OCI-LY1 (cell line): ENCODE data around the gene DTHD1.

Experiments used
- H2AFZ ChIP-seq: fragments of 200-600 bp; sonication (generic), shearing (Covaris generic); 2 replicates; pipeline ENCODE4 v1.6.0; 2014; ENCODE audit warnings: antibody characterized with exemption, mild to moderate bottlenecking, low read length
- H3F3A ChIP-seq: fragments of 200-600 bp; sonication (generic), shearing (Covaris generic); 2 replicates; pipeline ENCODE4 v1.6.0; 2014; ENCODE audit warnings: mild to moderate bottlenecking, antibody characterized with exemption, low read length, moderate library complexity; ENCODE audit not compliant: insufficient read depth
- H3K27ac ChIP-seq: fragments of 200-600 bp; sonication (generic); 2 replicates; pipeline ENCODE4 v1.5.1; 2014; ENCODE audit warnings: low read length, mixed run types, mild to moderate bottlenecking, low read depth; ENCODE audit not compliant: poor library complexity, severe bottlenecking
- H3K27me3 ChIP-seq: fragments of 200-600 bp; sonication (generic); 2 replicates; pipeline ENCODE4 v1.6.0; 2014; ENCODE audit warnings: antibody characterized with exemption, mild to moderate bottlenecking, low read length, moderate library complexity; ENCODE audit not compliant: insufficient read depth
- H3K36me3 ChIP-seq: fragments of 200-600 bp; sonication (generic); 2 replicates; pipeline ENCODE4 v1.6.1; 2014; ENCODE audit warnings: mild to moderate bottlenecking, antibody characterized with exemption, low read length, moderate library complexity, mixed read lengths; ENCODE audit not compliant: insufficient read depth
- H3K4me1 ChIP-seq: fragments of 200-600 bp; sonication (generic); 2 replicates; pipeline ENCODE4 v1.5.1; 2014; ENCODE audit warnings: mild to moderate bottlenecking, low read length, moderate library complexity; ENCODE audit not compliant: insufficient read depth, severe bottlenecking
- H3K4me2 ChIP-seq: fragments of 200-600 bp; sonication (generic), shearing (Covaris generic); 2 replicates; pipeline ENCODE4 v1.6.1; 2014; ENCODE audit warnings: low read length
- H3K4me3 ChIP-seq: fragments of 200-600 bp; sonication (generic); 2 replicates; pipeline ENCODE4 v1.5.1; 2014; ENCODE audit warnings: low read length, low read depth, mild to moderate bottlenecking, mixed read lengths; ENCODE audit not compliant: poor library complexity, severe bottlenecking
- H3K79me2 ChIP-seq: fragments of 200-600 bp; shearing (Covaris generic); 2 replicates; pipeline ENCODE4 v1.6.1; 2016; ENCODE audit warnings: mixed run types, low read length, mixed read lengths; ENCODE audit not compliant: insufficient read depth
- H3K9ac ChIP-seq: fragments of 200-600 bp; sonication (generic), shearing (Covaris generic); 2 replicates; pipeline ENCODE4 v1.6.1; 2014; ENCODE audit warnings: mild to moderate bottlenecking, low read length, mixed read lengths
- H3K9me2 ChIP-seq: fragments of 200-600 bp; sonication (generic), shearing (Covaris generic); 2 replicates; pipeline ENCODE4 v1.6.1; 2014; ENCODE audit warnings: low read depth, mild to moderate bottlenecking, low read length, mixed read lengths
- H3K9me3 ChIP-seq: fragments of 200-600 bp; shearing (Covaris generic); 2 replicates; pipeline ENCODE4 v1.6.1; 2014; ENCODE audit warnings: low read length, mixed read lengths
- H4K20me1 ChIP-seq: fragments of 200-600 bp; sonication (generic), shearing (Covaris generic); 2 replicates; pipeline ENCODE4 v1.6.0; 2016; ENCODE audit warnings: mild to moderate bottlenecking, low read length; ENCODE audit not compliant: insufficient read depth
- CTCF ChIP-seq: fragments of 200-600 bp; sonication (generic), shearing (Covaris generic); IDR thresholded peaks from 2 replicates; pipeline ENCODE4 v1.5.1; 2017; ENCODE audit warnings: mild to moderate bottlenecking, antibody characterized with exemption, low read length, moderate library complexity, mixed read lengths
- EZH2 ChIP-seq: fragments of 200-600 bp; sonication (generic), shearing (Covaris generic); IDR thresholded peaks from 2 replicates; pipeline ENCODE4 v1.8.0; 2017; ENCODE audit warnings: borderline replicate concordance, mixed run types, mild to moderate bottlenecking, antibody characterized with exemption, low read length, moderate library complexity, mixed read lengths

The DTHD1 gene

DNA sequence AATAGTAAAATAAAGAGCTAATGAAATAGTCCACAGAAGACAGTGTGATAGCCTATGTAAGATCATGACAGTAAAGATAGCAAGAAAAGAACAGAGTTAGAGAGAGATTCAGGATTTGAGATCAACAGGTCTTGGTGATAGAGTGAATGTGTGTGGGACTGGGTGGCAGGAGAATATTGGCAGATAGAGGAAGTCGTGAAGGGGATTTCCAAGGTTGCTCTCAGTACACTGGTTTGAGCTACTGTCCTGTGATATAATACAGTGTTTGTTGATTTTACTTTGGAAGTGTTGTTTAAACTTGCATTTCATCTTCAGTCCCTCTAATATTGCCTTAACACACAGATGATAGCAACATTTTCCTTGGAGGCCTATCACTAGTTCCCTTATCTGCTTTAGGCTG, 44.1 kb downstream of the DTHD1 start:
- Histone ChIP-seq H3K79me2 (no peaks in the 10 kb centered on the region), H3K9me2 (no peaks in the 10 kb centered on the region), H3K4me3 (no peak overlapping the region), H3K9ac (no peak overlapping the region; the same call in 1 of the 2 replicates), H3K4me2 (peak overlapping the region; percentile 30; the same call in 1 of the 2 replicates), H3K9me3 (no peaks in the 10 kb centered on the region), H3K27me3 (no peaks in the 10 kb centered on the region), H3F3A (no peaks in the 10 kb centered on the region), H3K27ac (peak overlapping the region; percentile 79), H2AFZ (no peak overlapping the region), H3K36me3 (no peaks in the 10 kb centered on the region), H3K4me1 (peaks cover 88% of the 10 kb centered on the region), H4K20me1 (no peaks in the 10 kb centered on the region)
- TF ChIP-seq EZH2 (no peak), CTCF (no peak)

GRCh38 chr4:36325926-36326325, 44.5 kb downstream of the DTHD1 start:
- Histone ChIP-seq H3K36me3 (no peaks in the 10 kb centered on the region), H3K27ac (peak overlapping the region; percentile 79), H3K4me2 (peak overlapping the region; percentile 30; the same call in 1 of the 2 replicates), H3K9ac (no peak overlapping the region; the same call in 1 of the 2 replicates), H3F3A (no peaks in the 10 kb centered on the region), H3K4me3 (no peak overlapping the region), H3K9me2 (no peaks in the 10 kb centered on the region), H3K27me3 (no peaks in the 10 kb centered on the region), H4K20me1 (no peaks in the 10 kb centered on the region), H3K79me2 (no peaks in the 10 kb centered on the region), H3K4me1 (peaks cover 86% of the 10 kb centered on the region), H3K9me3 (no peaks in the 10 kb centered on the region), H2AFZ (no peak overlapping the region)
- no peak for TF ChIP-seq EZH2
- no peak for TF ChIP-seq CTCF

- H3K9ac ChIP-seq = no peak overlapping the region; the same call in 1 of the 2 replicates
- no peak overlapping the region; the same call in 1 of the 2 replicates for H2AFZ ChIP-seq
- H3K4me2 ChIP-seq = no peak overlapping the region
- H3K9me3 ChIP-seq = no peaks in the 10 kb centered on the region
- no peaks in the 10 kb centered on the region for H3K9me2 ChIP-seq
- H4K20me1 ChIP-seq = no peaks in the 10 kb centered on the region
- H3K4me1 ChIP-seq = peaks cover 80% of the 10 kb centered on the region
- no peak overlapping the region for H3K4me3 ChIP-seq
- no peaks in the 10 kb centered on the region for H3K27me3 ChIP-seq
- H3K27ac ChIP-seq = peak overlapping the region; percentile 68
- no peaks in the 10 kb centered on the region for H3K79me2 ChIP-seq
- H3F3A ChIP-seq = no peaks in the 10 kb centered on the region
- no peaks in the 10 kb centered on the region for H3K36me3 ChIP-seq
- no peak for TF ChIP-seq CTCF
- no peak for TF ChIP-seq EZH2
Observed at GRCh38 chr4:36326476-36327029, 45.1 kb downstream of the DTHD1 start.
